ENCODE results near the gene GPSM1.

GRCh38 chr9:136299116-136299515, 28.2 kb upstream of the GPSM1 start:
- TF ChIP-seq CTCF (IDR thresholded peaks at IDR 0.05) (no peak), POLR2A (IDR thresholded peaks at IDR 0.05) (no peak)
